Keratinocyte (primary cell): ENCODE data around the gene UBE2D4. TPM values are rescaled to one million over a fixed set of nuclear protein-coding genes. Genes with fewer than 3 reads are reported as not detected.

Experiments
- DNase-seq: peaks from one replicate; pipeline ENCODE4 v3.0.0-alpha.2; 2011; ENCODE audit warnings: low read depth, missing footprints, low spot score
- FAIRE-seq: peaks from 2 replicates; lab custom pipeline; 2011; peaks lifted over from hg19 to GRCh38; lab: Jason Lieb, UNC
- H2AFZ ChIP-seq: 2 replicates; pipeline ENCODE4 v1.6.0; 2012; ENCODE audit warnings: low read length, control low read depth, inconsistent platforms; ENCODE audit not compliant: control insufficient read depth
- H3K27ac ChIP-seq: 2 replicates; pipeline ENCODE4 v1.5.1; 2011; ENCODE audit warnings: low read length; ENCODE audit not compliant: control insufficient read depth, insufficient read depth
- H3K27me3 ChIP-seq: 3 replicates; pipeline ENCODE4 v1.6.0; 2011; ENCODE audit warnings: low read length; ENCODE audit not compliant: control insufficient read depth, insufficient read depth; ENCODE audit errors: extremely low read depth
- H3K36me3 ChIP-seq, 2 experiments: 2 replicates in 1 of 2; 3 replicates in 1 of 2; pipeline ENCODE4 v1.5.1; 2011; ENCODE audit warnings: low read length in 2 of 2, mild to moderate bottlenecking in 1 of 2; ENCODE audit not compliant: control insufficient read depth in 2 of 2, insufficient read depth in 2 of 2; ENCODE audit errors: extremely low read depth in 1 of 2
- H3K4me1 ChIP-seq: 3 replicates; pipeline ENCODE4 v1.5.1; 2011; ENCODE audit warnings: low read length; ENCODE audit not compliant: control insufficient read depth, insufficient read depth; ENCODE audit errors: extremely low read depth
- H3K4me2 ChIP-seq: 3 replicates; pipeline ENCODE4 v1.6.0; 2011; ENCODE audit warnings: low read depth, low read length; ENCODE audit not compliant: control insufficient read depth, insufficient read depth; ENCODE audit errors: extremely low read depth
- H3K4me3 ChIP-seq, 3 experiments: fragments of 200-600 bp in 1 of 3; sonication (generic) in 1 of 3; 2 replicates in 2 of 3; 3 replicates in 1 of 3; pipeline ENCODE4 v1.5.1; 2011 to 2016; ENCODE audit warnings: low read length in 3 of 3, mild to moderate bottlenecking in 3 of 3, control low read depth in 2 of 3, inconsistent platforms in 1 of 3, low read depth in 1 of 3, mixed read lengths in 1 of 3, mixed run types in 1 of 3, moderate library complexity in 1 of 3; ENCODE audit not compliant: control insufficient read depth in 2 of 3, insufficient read depth in 2 of 3; ENCODE audit errors: extremely low read depth in 1 of 3
- H3K79me2 ChIP-seq: 2 replicates; pipeline ENCODE4 v1.6.0; 2012; ENCODE audit warnings: low read length; ENCODE audit not compliant: control insufficient read depth, insufficient read depth
- H3K9ac ChIP-seq: 3 replicates; pipeline ENCODE4 v1.6.0; 2011; ENCODE audit warnings: low read length; ENCODE audit not compliant: control insufficient read depth, insufficient read depth; ENCODE audit errors: extremely low read depth
- H3K9me1 ChIP-seq: 3 replicates; pipeline ENCODE4 v1.6.0; 2011; ENCODE audit warnings: low read length; ENCODE audit not compliant: control insufficient read depth, insufficient read depth; ENCODE audit errors: extremely low read depth
- H3K9me3 ChIP-seq: 2 replicates; pipeline ENCODE4 v1.5.1; 2012; ENCODE audit warnings: low read depth, low read length; ENCODE audit not compliant: control insufficient read depth
- H4K20me1 ChIP-seq: 3 replicates; pipeline ENCODE4 v1.6.0; 2011; ENCODE audit warnings: low read length; ENCODE audit not compliant: control insufficient read depth, insufficient read depth; ENCODE audit errors: extremely low read depth
- EZH2 ChIP-seq: IDR thresholded peaks from one replicate; pipeline ENCODE4 v1.6.1; 2012; ENCODE audit warnings: inconsistent platforms, mild to moderate bottlenecking, low read length, moderate library complexity
- dilution Hi-C: fragments of 300-500 bp; cut with MboI; formaldehyde crosslinking; loops from one replicate; pipeline ENCODE4 v1.7.0; 2020; ENCODE audit warnings: low sequenced_read_pairs; ENCODE audit not compliant: extremely low pct_ligation_motif_present
- polyA minus RNA-seq, 3 experiments: library from RNA; depleted of rRNA, polyadenylated mRNA; stranded (reverse); fragments of >200 nt; gene quantifications; 1 replicate in 1 of 3; 2 replicates in 1 of 3; 3 replicates in 1 of 3; pipeline ENCODE4 v1.2.3, GENCODE V29; 2011
- polyA plus RNA-seq, 5 experiments: library from polyadenylated mRNA; depleted of rRNA in 3 of 5; stranded (reverse) in 3 of 5; stranded (forward) in 1 of 5; unstranded in 1 of 5; fragments of >200 nt; gene quantifications; 1 replicate in 1 of 5; 2 replicates in 3 of 5; 3 replicates in 1 of 5; pipeline versions ENCODE4 v1.2.1 to v1.2.3, GENCODE V29; 2011 to 2012; ENCODE audit warnings: missing spikeins in 2 of 5, low read depth in 1 of 5, low replicate concordance in 1 of 5
- TF ChIP-seq, protein P1 (sequence below), 3 experiments: IDR thresholded peaks in 1 of 3; conservative IDR thresholded peaks in 1 of 3; optimal IDR thresholded peaks in 1 of 3; 2 replicates in 2 of 3; 3 replicates in 1 of 3; pipeline versions ENCODE3 to v1.5.1; 2011; ENCODE audit warnings: low read length in 3 of 3, mild to moderate bottlenecking in 3 of 3, moderate library complexity in 2 of 3, control low read depth in 1 of 3, inconsistent platforms in 1 of 3; ENCODE audit not compliant: insufficient read depth in 2 of 3; ENCODE audit errors: extremely low read depth in 1 of 3

The UBE2D4 gene
- polyA plus RNA-seq (7.9 to 11.0 TPM (median 8.1 TPM) in 3 replicates), polyA minus RNA-seq (14.9 to 19.4 TPM (median 16.3 TPM) in 3 replicates)
- polyA plus RNA-seq (2011; ENCODE audit: low read depth), result 1.8 TPM
- polyA plus RNA-seq (2011; cell fraction: cytosol; rRNA removed), result 7.7 and 8.7 TPM in 2 replicates
- 2.8 and 2.9 TPM in 2 replicates for polyA plus RNA-seq (2011; cell fraction: nucleus; rRNA removed)
- 6.5 and 7.1 TPM in 2 replicates for polyA plus RNA-seq (2012; ENCODE audit: low replicate concordance)
- polyA minus RNA-seq (2011; cell fraction: cytosol; rRNA and poly(A)+ RNA removed), result 5.8 TPM
- 1.5 and 1.7 TPM in 2 replicates for polyA minus RNA-seq (2011; cell fraction: nucleus; rRNA and poly(A)+ RNA removed)

DNA sequence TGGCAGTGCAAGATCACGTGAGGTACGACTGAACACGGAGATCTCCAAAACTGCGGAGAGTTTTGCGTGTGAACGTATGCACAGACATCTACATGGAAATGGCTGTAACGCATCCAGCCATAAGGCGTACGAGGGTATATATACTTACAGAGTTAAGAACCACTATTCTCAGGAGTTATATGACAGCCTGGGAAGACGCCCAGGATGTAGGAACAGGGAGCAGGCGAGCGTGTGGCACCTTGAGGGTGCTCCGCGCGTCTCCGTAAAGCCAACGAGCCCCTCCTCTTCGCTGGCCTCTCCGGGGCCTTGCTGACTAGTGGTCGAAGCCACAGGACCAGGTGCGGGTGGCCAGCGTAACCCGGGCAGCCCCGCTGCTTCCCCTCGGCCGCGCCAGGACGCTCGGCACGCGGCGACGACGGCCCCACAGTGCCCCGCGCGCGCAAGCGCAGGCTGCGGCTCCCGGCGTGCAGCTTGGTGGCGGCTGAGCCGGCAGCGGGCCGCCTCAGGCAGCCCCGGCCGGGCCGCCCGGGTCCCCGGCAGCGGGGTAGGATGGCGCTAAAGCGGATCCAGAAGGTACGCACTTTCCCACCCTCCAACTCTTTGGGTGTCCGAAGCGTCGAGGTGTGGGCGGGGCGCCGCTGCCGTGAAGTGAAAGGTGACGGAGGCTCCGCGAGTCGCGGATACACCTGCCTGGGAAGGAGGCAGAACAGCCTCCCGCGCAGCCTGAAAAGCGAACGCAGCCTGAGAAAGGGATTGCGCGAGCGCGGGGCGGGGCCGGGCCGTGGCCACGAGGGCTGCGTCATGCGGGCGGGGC is at the start of gene UBE2D4:
UBE2D4 (plus strand) TSS at position 453 of the 814 bp plus-strand sequence; CDS start at position 550, 97 bp downstream.
- FAIRE-seq (no peak), DNase-seq (no peak)
- no peaks in the 10 kb centered on the region for H3K9me1 ChIP-seq
- H3K27me3 ChIP-seq, result no peaks in the 10 kb centered on the region
- H3K4me1 ChIP-seq, result peaks cover 11% of the 10 kb centered on the region
- H3K9ac ChIP-seq, result peak within 1 kb of the TSS; percentile 77
- no peaks in the 10 kb centered on the region for H4K20me1 ChIP-seq
- peak within 1 kb of the TSS; percentile 99 for H3K4me2 ChIP-seq
- H3K36me3 ChIP-seq, result no peaks in the 10 kb centered on the region
- no peaks in the 10 kb centered on the region for H3K9me3 ChIP-seq
- peak within 1 kb of the TSS; percentile 72 for H3K27ac ChIP-seq
- H3K4me3 ChIP-seq, result peak within 1 kb of the TSS; percentile 52 to 92 (median 75)
- H3K79me2 ChIP-seq, result no peaks in the 10 kb centered on the region
- dilution Hi-C loops, result no loop called here
- TF ChIP-seq EZH2, result no peak
- TF ChIP-seq, protein P1, sequence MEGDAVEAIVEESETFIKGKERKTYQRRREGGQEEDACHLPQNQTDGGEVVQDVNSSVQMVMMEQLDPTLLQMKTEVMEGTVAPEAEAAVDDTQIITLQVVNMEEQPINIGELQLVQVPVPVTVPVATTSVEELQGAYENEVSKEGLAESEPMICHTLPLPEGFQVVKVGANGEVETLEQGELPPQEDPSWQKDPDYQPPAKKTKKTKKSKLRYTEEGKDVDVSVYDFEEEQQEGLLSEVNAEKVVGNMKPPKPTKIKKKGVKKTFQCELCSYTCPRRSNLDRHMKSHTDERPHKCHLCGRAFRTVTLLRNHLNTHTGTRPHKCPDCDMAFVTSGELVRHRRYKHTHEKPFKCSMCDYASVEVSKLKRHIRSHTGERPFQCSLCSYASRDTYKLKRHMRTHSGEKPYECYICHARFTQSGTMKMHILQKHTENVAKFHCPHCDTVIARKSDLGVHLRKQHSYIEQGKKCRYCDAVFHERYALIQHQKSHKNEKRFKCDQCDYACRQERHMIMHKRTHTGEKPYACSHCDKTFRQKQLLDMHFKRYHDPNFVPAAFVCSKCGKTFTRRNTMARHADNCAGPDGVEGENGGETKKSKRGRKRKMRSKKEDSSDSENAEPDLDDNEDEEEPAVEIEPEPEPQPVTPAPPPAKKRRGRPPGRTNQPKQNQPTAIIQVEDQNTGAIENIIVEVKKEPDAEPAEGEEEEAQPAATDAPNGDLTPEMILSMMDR (optimal IDR thresholded peaks at IDR 0.05 in 1 of 3, IDR thresholded peaks at IDR 0.05 in 1 of 3, conservative IDR thresholded peaks at IDR 0.05 in 1 of 3; ENCODE audit: extremely low read depth in 1 of 3, insufficient read depth in 2 of 3, low read length in 3 of 3), result peak in 1 of 3 experiments; percentile 4
- peak within 1 kb of the TSS; percentile 98 for H2AFZ ChIP-seq

DNA sequence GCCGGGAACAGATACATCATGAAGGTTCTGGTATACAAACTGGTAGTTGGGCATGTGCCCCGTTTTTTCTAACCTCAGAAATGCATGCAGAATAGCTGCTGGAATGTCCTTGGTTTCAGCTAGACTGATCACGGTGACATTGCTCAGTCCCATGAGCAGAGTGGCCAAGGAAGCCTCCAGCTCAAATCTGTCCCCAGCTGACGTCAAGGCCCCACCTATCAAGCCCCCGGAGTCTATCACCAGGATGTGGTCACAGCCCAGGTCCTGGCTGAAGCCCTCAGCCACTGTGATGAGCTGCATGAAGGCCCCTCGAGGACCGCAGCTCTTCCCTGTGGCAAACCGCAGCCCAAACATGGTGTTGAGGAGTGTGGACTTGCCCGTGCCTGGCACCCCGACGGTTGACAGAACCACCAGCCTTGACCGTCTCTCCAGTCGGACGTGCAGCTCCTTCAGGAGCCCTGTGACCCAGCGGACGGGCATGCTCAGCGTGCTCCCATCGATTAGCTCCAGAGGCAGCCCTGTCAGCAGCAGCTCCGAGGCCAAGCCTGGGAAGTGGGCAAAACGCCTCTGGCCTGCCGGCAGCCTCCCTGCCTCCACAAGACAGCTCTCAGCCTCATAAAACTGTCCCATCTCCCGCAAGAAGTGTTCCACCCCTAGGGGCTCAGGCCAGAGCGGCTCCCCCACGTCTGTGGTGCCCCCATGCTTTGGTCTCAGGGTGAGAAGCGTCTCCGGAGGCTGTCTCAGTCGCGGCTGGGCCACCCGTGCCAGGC is 49.1 kb upstream of the UBE2D4 start:
- dilution Hi-C loops, result no loop called here
- H4K20me1 ChIP-seq, result no peaks in the 10 kb centered on the region
- H3K9ac ChIP-seq, result no peak overlapping the region
- no peak overlapping the region for H3K4me3 ChIP-seq
- H3K4me1 ChIP-seq, result peaks cover 21% of the 10 kb centered on the region
- H3K9me3 ChIP-seq, result no peaks in the 10 kb centered on the region
- H3K4me2 ChIP-seq, result no peak overlapping the region
- no peak for TF ChIP-seq EZH2
- TF ChIP-seq, protein P1 (optimal IDR thresholded peaks at IDR 0.05 in 1 of 3, IDR thresholded peaks at IDR 0.05 in 1 of 3, conservative IDR thresholded peaks at IDR 0.05 in 1 of 3; ENCODE audit: extremely low read depth in 1 of 3, insufficient read depth in 2 of 3, low read length in 3 of 3), result no peak
- FAIRE-seq (no peak), DNase-seq (no peak)
- no peaks in the 10 kb centered on the region for H3K9me1 ChIP-seq
- H3K27me3 ChIP-seq, result no peaks in the 10 kb centered on the region
- no peak overlapping the region for H3K27ac ChIP-seq
- no peaks in the 10 kb centered on the region for H3K79me2 ChIP-seq
- H2AFZ ChIP-seq, result no peak overlapping the region
- peaks cover 36 to 53% of the 10 kb centered on the region in 2 experiments for H3K36me3 ChIP-seq
